G401 (cell line): ENCODE measurements around the gene SZRD1. TPM values are rescaled to one million over a fixed set of nuclear protein-coding genes. Genes with fewer than 3 reads are reported as not detected.

Experiments used
- DNase-seq: peaks from one replicate; pipeline ENCODE4 v3.0.0-alpha.2; 2015; ENCODE audit warnings: low spot score
- in situ Hi-C: cut with HindIII; loops from 2 replicates; pipeline ENCODE4 v1.10.0; 2016; ENCODE audit warnings: low sequenced_read_pairs, mixed read lengths
- total RNA-seq: library from RNA; depleted of rRNA; stranded (reverse); fragments of >200 nt; shearing (Covaris generic); gene quantifications from 2 replicates; pipeline ENCODE4 v1.2.3, GENCODE V29; 2014

The SZRD1 gene
- total RNA-seq, 1 experiment from 2014 or later: 109 TPM

DNA sequence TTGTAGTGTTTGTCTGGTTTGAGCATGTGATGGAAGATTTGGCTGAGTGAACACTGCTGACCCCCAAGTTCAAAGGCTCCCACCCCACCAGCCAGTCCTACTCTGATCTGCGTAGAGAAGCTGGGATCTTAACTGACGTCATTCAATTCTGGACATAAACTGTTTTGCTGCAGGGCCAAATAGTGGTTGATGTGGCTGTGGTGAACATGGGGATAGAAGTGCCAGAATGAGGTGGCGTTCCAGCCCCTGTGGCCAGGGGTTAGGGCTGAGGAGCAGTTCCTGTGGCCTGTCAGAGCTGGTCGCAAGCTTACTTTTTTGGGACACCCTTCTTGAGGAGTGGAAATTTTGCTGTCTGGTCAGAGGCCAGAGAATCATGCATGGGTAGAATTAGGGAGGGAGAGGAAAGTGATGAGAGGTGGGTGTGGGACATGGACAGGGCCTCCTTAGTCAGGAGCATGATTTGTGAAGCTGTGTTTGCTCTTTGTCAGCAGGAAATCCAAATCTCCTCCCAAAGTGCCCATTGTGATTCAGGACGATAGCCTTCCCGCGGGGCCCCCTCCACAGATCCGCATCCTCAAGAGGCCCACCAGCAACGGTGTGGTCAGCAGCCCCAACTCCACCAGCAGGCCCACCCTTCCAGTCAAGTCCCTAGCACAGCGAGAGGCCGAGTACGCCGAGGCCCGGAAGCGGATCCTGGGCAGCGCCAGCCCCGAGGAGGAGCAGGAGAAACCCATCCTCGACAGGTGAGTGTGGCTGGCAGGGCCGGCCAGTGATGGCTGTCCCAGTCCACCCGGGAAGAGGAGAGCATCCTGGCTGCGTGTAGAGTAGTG is 25.9 kb downstream of the SZRD1 start:
- in situ Hi-C loops: no loop called here
- DNase-seq: peak; percentile 34

DNA sequence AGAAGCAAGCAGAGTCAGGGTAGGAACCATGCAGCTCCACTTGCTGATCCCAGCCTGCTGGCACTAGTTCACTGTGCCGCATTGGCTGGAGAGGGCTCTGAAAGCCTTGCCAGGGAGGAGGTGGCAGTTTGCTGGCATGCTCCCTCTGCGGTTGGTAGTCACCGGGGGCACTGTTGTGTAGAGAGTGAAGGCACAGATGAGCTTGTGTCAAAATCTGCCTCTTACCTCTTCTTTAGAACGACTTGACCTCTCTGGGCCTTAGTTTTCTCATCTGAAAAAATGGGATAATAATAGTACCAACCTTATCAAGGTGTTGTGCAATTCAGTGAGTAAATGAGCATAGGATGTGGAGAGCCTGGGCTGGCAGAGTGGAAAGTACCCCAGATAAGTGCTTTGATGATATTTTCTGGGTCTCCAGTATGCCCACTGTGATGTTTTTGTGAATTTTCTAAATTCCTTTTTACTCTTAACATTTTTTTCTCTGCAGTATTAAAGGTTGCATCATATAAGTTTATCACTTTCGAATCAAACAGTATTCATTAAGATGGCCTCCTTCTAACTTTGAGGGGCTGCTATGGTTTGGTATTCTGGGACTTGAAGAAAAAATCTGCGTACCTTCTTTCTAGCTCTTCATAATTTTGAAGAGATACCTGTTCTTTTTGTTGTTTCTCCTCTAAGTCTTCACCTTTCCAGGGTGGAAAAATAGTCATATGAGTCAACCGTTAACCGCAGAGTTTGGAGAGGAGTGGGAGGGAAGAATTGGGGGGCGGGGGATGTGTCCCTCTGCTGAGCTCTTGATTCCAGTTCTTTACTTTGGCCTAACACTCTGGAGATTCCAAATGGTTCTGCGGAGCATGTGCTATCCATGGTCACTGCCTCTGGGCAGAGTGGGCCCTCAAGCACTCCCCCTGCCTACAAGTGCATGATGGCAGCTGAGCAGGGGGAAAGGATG is 26.8 kb downstream of the SZRD1 start:
- in situ Hi-C loops: no loop called here
- peak; percentile 97 for DNase-seq

DNA sequence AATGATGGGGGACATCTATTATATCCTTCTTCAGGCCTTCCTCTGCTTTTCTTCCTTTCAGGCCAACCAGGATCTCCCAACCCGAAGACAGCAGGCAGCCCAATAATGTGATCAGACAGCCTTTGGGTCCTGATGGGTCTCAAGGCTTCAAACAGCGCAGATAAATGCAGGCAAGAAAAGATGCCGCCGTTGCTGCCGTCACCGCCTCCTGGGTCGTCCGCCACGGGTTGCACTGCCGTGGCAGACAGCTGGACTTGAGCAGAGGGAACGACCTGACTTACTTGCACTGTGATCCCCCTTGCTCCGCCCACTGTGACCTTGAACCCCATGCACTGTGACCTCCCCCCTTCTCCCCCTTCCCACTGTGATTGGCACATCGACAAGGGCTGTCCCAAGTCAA is 27.9 kb downstream of the SZRD1 start:
- in situ Hi-C loops: no loop called here
- no peak for DNase-seq

DNA sequence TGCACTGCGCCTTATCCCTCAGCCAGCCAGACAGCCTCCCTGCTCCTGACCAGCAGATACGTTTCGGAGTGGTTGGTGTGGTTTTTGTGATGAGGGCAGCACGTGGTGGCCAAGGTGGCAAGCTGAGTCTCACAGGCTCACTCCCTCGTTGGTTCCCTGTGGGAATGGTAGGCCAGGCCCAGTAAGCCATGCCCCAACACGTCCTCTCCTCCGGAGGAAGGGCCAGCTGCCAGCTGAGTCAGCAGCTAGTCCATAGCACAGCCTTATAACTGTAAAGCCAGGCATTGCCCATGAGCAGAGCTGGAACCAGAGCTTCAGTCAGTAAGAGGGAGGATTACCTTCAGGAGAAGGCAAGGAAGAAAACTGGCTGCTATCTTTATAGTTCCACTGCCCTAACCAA is 29.5 kb downstream of the SZRD1 start:
- DNase-seq: peak; percentile 57
- in situ Hi-C loops: no loop called here

DNA sequence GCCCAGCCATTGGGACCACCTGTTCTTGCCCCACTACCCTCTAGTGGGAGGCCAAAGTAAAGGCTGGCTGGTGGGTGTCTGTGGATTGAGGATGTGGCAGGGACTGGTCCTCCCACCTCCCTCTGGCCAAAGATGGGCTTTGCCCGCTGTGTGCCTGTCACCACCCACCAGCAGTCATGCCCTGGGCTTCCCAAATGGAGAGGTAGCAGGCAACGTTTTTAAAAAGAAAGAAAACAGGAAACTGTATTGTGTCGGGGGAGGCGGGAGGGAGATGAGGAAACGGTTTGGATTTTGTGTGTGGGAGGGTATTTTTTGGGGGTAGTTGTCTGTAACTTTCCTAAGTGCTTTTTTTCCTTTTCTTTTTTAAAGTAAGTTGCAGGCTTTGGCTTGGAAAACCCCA is 30.1 kb downstream of the SZRD1 start:
- in situ Hi-C loops: no loop called here
- no peak for DNase-seq

DNA sequence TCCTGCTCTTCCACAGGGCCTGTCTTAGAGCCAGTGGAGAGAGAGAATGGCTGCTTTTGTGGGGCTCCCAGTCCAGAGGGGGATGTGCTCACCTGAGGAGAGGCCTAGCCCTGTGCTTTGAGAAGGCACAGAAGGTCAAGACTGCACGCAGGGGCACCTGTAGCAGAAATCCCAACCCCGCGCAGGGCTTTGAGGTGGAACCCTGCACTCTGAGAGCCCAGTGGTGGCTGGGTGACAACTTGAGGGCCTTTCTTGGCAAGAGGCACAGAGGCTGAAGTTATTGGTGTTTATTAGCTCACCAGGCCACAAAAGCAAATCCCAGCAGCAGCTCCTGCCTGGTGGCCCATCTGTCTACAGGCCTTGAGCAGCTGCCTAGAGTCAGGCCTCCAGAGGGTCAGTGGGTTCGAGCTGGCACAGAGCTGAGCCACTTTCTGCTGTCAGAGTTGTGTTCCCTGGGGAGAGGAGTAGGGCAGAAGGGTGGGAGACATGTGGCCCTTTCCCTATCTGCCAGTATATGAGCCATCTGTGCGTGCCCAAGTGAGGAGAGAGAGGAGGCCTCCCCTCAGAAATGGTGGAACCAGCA is 31.4 kb downstream of the SZRD1 start:
- no peak for DNase-seq
- in situ Hi-C loops: no loop called here

DNA sequence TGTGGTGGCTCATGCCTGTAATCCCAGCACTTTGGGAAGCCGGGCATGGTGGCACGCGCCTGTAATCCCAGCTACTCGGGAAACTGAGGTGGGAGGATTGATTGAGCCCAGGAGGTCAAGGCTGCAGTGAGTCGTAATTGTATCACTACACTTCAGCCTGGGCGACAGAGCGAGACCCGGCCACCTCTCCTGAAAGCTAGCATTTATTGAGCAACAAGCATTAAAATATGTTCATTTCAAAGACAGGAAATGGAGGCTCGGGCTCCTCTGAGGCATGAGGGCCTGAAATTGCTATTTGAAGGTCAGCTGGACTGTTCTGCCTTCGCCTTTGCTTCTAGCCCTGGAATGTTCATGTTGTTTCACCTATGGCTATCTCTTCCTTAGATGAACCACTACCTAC is 35.7 kb downstream of the SZRD1 start:
- in situ Hi-C loops: no loop called here
- no peak for DNase-seq

DNA sequence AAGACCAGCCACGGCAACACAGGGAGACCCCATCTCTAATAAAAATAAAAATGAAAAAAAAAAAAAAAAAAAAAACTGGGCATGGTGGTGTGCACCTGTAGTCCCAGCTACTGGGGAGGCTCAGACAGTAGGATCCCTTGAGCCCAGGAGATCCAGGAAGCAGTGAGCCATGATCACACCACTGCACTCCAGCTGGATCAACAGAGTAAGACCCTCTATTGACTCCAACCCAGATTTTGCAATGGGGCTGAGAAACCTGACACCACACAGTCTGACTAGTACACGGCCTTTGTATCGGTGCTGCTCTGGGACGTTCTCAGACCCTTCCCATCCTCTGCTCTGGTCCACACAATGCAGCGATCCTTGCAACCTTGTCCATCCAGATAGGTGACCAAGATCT is 38.4 kb downstream of the SZRD1 start:
- DNase-seq: no peak

DNA sequence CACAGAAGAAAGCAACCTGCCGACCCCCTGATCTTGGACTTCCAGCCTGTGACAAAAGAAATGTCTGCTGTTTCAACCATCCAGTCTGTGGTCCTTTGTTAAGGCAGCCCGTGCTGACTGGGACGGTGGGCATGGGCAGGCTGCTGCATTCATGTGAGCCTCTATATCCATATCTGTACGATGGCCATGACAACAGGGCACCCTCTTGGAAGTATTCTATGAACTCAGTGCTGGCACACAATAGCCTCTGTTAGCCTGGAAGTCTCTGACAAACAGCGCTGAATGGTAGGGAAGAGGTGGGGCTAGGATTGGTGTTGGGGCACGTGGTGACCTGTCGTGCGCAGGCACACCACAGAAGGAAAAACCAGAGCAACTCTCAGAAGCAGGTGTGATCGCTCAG is 39.8 kb downstream of the SZRD1 start:
- in situ Hi-C loops: no loop called here
- no peak for DNase-seq

More for the DNA sequence above, 38.4 kb downstream of the SZRD1 start:
- in situ Hi-C loops: no loop called here

DNA sequence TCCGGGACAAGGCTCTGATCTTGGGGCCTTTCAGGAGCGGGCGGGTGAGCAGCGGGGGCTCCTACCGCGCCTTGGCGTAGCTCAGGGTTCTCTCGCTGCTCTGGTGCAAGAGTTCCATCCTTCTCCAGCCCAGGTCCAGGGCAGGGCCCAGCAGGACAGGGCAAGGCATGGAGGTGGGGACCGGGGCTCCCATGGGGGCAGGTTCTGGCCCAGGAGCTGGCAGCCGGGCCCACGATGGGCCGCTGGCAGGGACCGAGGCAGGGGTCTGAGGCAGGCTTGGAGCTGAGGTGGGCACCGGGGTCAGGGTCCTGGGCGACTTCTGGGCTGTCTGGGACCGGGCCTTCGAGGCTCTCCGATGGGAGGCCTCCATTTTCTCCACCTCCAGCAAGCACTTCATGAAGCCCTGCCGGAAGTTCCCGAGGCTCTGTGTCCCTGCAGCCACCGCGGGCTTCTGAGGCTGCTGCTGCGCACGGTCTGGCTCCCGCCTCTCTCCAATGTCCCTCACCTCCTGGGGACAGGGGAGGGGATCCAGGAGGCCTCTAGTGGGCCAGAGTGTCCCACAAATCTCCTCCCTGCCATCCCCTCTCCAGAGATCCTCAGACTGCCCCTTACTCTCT is 42.6 kb downstream of the SZRD1 start:
- no peak for DNase-seq
- in situ Hi-C loops: no loop called here

DNA sequence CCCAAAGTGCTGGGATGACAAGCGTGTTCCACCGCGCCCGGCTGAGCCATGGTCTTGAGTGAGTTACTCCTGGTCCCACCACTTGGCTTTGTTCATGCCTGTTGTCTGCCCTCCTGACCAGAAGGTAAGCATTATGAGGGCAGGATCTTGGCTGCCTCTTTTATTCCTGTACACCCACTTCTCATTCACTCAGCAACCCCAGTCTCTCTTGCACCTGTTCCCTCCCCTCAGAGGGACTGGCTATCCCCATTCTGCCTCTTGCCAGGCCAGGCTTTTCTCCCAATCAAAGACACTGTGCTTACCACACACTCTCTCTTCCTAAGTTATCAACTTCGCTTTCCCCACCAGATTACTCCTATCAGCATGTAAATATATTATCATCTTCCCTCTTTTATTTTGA is 43.8 kb downstream of the SZRD1 start:
- in situ Hi-C loops: no loop called here
- no peak for DNase-seq

DNA sequence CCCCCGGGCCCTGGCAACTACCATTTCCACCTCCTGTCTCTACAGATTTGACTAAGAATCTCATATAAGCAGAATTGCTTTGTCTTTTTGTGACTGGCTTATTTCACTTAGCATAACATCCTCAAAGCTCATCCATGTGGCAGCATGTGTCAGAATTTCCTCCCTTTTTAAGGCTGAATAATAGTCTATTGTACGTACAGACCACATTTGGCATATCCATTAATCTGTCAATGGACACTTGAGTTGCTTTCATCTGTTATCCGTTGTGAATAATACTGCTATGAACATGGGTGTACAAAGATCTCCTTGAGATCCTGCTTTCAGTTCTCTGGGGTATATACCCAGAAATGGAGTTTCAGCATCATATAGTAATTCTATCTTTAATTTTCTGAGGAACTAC is 46.1 kb downstream of the SZRD1 start:
- no peak for DNase-seq
- in situ Hi-C loops: no loop called here

DNA sequence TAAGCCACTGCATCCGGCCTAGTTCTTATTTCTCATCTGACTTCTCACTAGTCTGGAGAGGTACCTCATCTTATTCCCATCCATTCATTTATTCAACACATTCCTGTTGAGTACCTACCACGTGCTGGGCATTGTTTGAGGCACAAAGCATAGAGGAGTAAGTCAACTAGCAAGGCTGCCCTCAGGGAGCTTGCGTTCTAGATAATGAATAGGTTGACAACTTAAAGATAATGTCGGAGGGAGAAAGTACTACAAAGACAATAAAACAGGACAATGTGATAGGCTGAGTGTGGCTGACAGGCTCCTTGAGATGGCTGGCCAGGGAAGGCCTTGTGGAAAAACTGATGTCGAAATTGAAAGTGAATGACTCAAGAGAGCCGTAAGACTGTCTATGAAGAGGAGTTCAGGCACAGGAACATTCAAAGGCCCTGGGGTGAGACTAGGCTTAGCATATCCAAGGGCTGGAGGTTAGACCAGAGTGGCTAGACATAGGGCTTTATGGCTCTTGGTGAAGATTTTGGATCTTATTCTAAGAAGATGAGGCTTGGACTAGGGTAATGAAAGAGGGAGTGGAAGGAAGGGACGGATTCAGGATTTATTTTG is 51.9 kb downstream of the SZRD1 start:
- no peak for DNase-seq
- in situ Hi-C loops: no loop called here

DNA sequence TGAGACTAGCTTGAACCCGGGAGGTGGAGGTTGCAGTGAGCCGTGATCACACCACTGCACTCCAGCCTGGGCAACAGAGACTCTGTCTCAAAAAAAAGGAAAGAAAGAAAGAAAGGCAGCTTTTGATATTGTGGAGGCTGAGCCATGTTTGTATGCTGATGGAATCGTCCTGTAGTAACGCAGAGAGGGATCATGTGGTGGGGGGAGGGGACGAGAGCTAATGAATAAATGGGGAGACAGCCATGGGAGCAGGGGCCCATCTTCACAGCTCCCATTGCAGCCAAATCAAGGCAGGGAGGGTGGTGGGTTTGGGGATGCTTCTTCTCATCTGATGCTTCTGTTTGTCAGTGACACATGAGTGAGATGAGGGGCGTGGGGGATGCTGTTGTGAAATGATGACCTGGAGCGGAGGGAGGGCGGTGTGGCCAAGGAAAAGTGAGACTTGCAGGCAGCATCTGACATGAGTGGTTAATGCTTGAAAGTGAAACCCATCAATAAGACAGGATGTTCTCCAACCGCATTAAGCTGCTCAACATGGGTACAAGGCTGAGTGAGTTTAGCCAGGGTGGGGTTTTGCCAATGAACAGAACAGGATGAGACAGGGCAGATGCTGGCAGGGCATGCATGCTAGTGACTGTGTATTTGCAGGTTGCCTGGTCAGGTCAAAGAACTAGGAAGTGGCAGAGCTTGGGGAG is 53.5 kb downstream of the SZRD1 start:
- no peak for DNase-seq
- in situ Hi-C loops: no loop called here

DNA sequence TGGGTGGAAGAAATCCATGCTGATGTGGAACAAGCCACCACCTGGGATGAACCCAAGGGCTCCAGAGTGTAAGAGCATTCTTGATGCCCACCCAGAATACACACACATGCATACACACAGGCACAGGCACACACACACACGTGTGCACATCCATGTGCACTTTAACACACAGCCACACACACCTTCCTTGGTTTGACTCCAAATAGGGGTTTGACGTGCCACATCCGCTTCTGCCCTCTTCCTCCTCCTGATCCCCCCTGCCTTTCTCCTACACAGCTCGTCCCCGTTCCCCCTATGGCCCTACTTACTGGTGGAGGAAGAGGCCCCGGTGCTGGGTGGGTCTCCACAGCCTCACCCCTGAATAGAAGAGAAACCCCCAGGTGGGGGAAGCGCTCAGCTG is 54.2 kb downstream of the SZRD1 start:
- in situ Hi-C loops: no loop called here
- DNase-seq: no peak

DNA sequence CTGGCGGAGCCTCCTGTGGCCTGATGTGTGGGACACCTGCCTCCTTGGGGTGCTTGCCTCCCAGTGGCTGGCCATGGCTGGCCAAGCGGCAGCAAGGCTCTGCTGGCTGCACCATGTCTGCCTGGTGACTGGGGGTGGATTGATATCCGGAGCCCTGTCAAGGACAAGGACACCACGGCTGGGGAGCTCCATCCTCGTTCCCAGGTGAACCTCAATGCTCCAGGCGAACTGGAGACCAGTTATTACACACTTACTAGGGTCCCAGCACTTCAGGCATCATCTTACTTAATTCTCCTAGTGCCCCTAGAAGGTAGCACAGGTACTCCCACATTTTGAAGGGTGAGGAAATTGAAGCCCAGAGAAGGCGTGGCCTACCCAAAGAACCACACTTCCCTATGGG is 55.0 kb downstream of the SZRD1 start:
- no peak for DNase-seq
- in situ Hi-C loops: no loop called here

DNA sequence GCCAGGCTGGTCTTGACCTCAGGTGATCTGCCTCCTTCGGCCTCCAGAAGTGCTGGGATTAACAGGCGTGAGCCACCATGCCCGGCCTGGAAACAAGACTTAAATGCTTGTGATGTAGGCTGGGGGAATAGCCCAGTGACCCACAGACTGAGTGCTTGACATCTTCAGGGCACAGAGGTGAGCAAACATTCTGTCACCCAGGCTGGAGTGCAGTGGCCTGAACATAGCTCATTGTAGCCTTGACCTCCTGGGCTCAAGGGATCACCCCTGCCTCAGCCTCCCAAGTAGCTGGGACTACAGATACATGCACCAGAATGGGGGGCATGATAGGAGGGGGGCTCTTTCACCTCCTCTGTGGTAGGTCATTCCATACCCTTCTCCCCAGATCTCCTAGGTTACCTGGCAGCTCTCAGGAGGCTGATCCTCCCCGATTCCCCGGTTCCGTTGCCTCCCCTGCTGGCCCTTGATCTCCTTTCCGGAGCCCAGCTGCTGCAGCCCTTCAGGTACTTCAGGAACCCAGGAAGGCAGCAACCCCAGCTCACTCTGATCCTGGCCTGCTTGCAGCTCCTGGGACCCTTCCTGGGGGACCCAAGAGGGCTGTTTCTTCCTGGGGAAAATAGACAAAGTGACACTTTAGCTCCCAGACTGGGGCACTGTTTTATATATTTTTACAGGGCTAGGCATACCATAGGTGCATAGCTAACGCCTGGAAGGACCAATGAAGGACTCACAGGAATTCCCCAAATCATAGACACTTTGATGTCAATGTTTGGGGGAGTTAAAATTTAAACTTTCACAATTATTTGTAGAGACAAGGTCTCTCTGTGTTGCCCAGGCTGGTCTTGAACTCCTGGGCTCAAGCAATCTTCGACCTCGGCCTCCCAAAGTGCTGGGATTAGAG is 58.3 kb downstream of the SZRD1 start:
- no peak for DNase-seq
- in situ Hi-C loops: no loop called here

DNA sequence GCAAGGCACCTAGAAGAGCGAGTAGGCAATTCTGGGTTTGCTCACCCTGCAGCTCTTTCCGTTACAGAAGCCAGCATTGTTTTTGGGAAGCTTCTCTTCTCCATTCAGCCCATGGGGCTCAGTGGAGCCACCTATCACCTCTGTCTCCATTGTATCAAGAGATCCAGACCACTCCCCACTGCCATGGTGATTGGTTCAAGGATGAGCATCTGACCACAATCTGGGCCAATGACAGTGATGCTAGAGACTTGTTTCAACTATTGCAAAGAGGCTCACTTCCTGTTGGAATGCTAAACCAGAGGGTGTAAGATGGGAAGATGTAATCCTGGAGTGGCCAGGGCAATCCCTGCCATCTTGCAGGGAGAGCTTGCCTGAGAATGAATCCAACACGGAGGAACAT is 63.6 kb downstream of the SZRD1 start:
- peak; percentile 5 for DNase-seq
- in situ Hi-C loops: no loop called here
